ENCODE data around the gene GARIN5A.

DNA sequence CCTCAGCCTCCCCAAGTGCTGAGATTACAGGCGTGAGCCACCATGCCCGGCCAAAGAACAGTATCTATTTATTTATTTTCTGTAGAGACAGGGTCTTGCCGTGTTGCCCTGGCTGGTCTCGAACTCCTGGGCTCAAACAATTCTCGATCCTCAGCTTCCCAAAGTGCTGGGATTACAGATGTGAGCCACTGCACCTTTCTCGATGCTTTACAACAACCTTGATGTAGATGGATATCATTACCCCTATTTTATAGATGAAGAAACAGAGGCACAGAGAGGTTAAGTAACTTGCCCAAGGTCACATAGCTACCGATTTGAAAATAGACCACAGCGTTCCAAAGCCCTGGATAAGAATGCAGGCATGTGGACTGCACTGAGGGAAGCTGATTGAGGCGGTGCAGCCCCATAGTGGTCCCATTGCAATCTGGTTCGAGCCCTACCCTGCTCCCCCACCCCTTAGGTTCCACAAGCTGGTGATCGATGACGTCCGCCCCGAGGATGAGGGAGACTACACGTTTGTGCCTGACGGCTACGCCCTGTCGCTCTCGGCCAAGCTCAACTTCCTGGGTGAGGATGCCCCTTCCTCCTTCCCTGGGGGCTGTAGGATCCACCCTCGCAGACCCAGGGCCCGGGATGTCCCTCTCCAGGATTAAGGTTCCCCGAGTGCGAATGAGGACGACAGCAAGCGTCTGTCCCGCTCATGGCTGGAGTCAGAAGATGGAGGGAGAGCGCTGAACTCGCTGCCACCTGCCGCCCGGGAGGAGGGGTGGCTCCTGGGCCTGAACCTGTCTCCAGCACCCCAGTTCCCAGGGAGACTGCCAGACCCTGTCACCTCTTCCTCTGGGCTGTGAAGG lies 26.1 kb downstream of the GARIN5A start:
- TF ChIP-seq RAD21 (IDR thresholded peaks at IDR 0.05; ENCODE audit: low read length) (no peak), TEAD4 (IDR thresholded peaks at IDR 0.05; ENCODE audit: borderline replicate concordance, insufficient read depth) (no peak), EP300 (IDR thresholded peaks at IDR 0.05; ENCODE audit: borderline replicate concordance in 1 of 2, low read depth in 1 of 2, low read length in 1 of 2) (no peak), JUND (IDR thresholded peaks at IDR 0.05) (no peak), POLR2AphosphoS5 (IDR thresholded peaks at IDR 0.05; ENCODE audit: low read depth, low read length) (no peak), SIN3A (IDR thresholded peaks at IDR 0.05; ENCODE audit: borderline replicate concordance, low read depth, low read length) (no peak)
- TF ChIP-seq, protein P1, sequence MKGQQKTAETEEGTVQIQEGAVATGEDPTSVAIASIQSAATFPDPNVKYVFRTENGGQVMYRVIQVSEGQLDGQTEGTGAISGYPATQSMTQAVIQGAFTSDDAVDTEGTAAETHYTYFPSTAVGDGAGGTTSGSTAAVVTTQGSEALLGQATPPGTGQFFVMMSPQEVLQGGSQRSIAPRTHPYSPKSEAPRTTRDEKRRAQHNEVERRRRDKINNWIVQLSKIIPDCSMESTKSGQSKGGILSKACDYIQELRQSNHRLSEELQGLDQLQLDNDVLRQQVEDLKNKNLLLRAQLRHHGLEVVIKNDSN (IDR thresholded peaks at IDR 0.05; ENCODE audit: borderline replicate concordance, low read depth): no peak
- TF ChIP-seq, protein P2, sequence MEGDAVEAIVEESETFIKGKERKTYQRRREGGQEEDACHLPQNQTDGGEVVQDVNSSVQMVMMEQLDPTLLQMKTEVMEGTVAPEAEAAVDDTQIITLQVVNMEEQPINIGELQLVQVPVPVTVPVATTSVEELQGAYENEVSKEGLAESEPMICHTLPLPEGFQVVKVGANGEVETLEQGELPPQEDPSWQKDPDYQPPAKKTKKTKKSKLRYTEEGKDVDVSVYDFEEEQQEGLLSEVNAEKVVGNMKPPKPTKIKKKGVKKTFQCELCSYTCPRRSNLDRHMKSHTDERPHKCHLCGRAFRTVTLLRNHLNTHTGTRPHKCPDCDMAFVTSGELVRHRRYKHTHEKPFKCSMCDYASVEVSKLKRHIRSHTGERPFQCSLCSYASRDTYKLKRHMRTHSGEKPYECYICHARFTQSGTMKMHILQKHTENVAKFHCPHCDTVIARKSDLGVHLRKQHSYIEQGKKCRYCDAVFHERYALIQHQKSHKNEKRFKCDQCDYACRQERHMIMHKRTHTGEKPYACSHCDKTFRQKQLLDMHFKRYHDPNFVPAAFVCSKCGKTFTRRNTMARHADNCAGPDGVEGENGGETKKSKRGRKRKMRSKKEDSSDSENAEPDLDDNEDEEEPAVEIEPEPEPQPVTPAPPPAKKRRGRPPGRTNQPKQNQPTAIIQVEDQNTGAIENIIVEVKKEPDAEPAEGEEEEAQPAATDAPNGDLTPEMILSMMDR (IDR thresholded peaks at IDR 0.05): no peak
- TF ChIP-seq, protein P3, sequence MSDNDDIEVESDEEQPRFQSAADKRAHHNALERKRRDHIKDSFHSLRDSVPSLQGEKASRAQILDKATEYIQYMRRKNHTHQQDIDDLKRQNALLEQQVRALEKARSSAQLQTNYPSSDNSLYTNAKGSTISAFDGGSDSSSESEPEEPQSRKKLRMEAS (IDR thresholded peaks at IDR 0.05; ENCODE audit: low read depth): no peak
- TF ChIP-seq, protein P4, sequence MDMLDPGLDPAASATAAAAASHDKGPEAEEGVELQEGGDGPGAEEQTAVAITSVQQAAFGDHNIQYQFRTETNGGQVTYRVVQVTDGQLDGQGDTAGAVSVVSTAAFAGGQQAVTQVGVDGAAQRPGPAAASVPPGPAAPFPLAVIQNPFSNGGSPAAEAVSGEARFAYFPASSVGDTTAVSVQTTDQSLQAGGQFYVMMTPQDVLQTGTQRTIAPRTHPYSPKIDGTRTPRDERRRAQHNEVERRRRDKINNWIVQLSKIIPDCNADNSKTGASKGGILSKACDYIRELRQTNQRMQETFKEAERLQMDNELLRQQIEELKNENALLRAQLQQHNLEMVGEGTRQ (IDR thresholded peaks at IDR 0.05; ENCODE audit: borderline replicate concordance, low read depth, low read length): no peak

Measured in SK-N-SH (cell line).